Neural cell (in vitro differentiated cells): ENCODE data around the gene KRT3. TPM values are rescaled to one million over a fixed set of nuclear protein-coding genes. Genes with fewer than 3 reads are reported as not detected.

Experiments
- H2AFZ ChIP-seq: fragments of 200-600, 300-800 bp; sonication (generic), shearing (Covaris generic); 2 replicates; pipeline ENCODE4 v1.6.0; 2014; ENCODE audit warnings: low read depth, mild to moderate bottlenecking, antibody characterized with exemption, low read length, moderate library complexity
- H3F3A ChIP-seq: fragments of 200-600 bp; shearing (Covaris generic); 2 replicates; pipeline ENCODE4 v1.6.1; 2016; ENCODE audit warnings: mild to moderate bottlenecking, moderate library complexity, mixed read lengths, antibody characterized with exemption, low read length; ENCODE audit not compliant: insufficient read depth, poor library complexity, severe bottlenecking
- H3K27ac ChIP-seq: fragments of 200-600, 300-800 bp; sonication (generic), shearing (Covaris generic); 2 replicates; pipeline ENCODE4 v1.5.1; 2014; ENCODE audit warnings: mild to moderate bottlenecking, low read length, moderate library complexity
- H3K27me3 ChIP-seq: fragments of 300-800, 200-600 bp; sonication (generic), shearing (Covaris generic); 2 replicates; pipeline ENCODE4 v1.6.0; 2014; ENCODE audit warnings: mild to moderate bottlenecking, low read depth, low read length, moderate library complexity; ENCODE audit not compliant: insufficient read depth
- H3K36me3 ChIP-seq: fragments of 300-800, 200-600 bp; sonication (generic), shearing (Covaris generic); 2 replicates; pipeline ENCODE4 v1.5.1; 2014; ENCODE audit warnings: mild to moderate bottlenecking, antibody characterized with exemption, low read length, moderate library complexity; ENCODE audit not compliant: insufficient read depth
- H3K4me2 ChIP-seq: fragments of 300-800, 200-600 bp; sonication (generic), shearing (Covaris generic); 2 replicates; pipeline ENCODE4 v1.6.0; 2014; ENCODE audit warnings: mild to moderate bottlenecking, low read length
- H3K4me3 ChIP-seq: fragments of 300-800, 200-600 bp; sonication (generic), shearing (Covaris generic); 2 replicates; pipeline ENCODE4 v1.5.1; 2014; ENCODE audit warnings: mild to moderate bottlenecking, low read length, moderate library complexity
- H3K79me2 ChIP-seq: fragments of 200-600 bp; shearing (Covaris generic); replicated peaks from 2 replicates; pipeline ENCODE4 v1.6.0; 2014; ENCODE audit warnings: mild to moderate bottlenecking, low read length, moderate library complexity; ENCODE audit not compliant: insufficient read depth
- H3K9ac ChIP-seq: fragments of 300-800, 200-600 bp; sonication (generic), shearing (Covaris generic); 2 replicates; pipeline ENCODE4 v1.6.1; 2016; ENCODE audit warnings: mild to moderate bottlenecking, low read length, mixed read lengths
- H3K9me2 ChIP-seq: fragments of 200-600 bp; shearing (Covaris generic); 2 replicates; pipeline ENCODE4 v1.6.1; 2016; ENCODE audit warnings: mild to moderate bottlenecking, low read length, mixed read lengths; ENCODE audit not compliant: insufficient read depth
- H3K9me3 ChIP-seq: fragments of 200-600, 300-800 bp; sonication (generic), shearing (Covaris generic); 2 replicates; pipeline ENCODE4 v1.6.1; 2016; ENCODE audit warnings: mild to moderate bottlenecking, mixed run types, low read length, moderate library complexity, mixed read lengths
- H4K20me1 ChIP-seq: fragments of 200-600 bp; shearing (Covaris generic); 2 replicates; pipeline ENCODE4 v1.6.1; 2016; ENCODE audit warnings: mild to moderate bottlenecking, mixed run types; ENCODE audit not compliant: insufficient read depth
- CTCF ChIP-seq: fragments of 450-650 bp; IDR thresholded peaks from 2 replicates; pipeline ENCODE4 v1.5.1; 2014; ENCODE audit warnings: antibody characterized with exemption, mild to moderate bottlenecking, moderate library complexity; ENCODE audit not compliant: poor library complexity, severe bottlenecking
- EP300 ChIP-seq: fragments of 450-650 bp; conservative IDR thresholded peaks from 2 replicates; pipeline ENCODE4 v1.6.1; 2014; ENCODE audit warnings: antibody characterized with exemption, mild to moderate bottlenecking, moderate library complexity; ENCODE audit not compliant: poor library complexity, severe bottlenecking
- EZH2 ChIP-seq: fragments of 200-600, 300-800 bp; shearing (Covaris generic), sonication (generic); IDR thresholded peaks from 2 replicates; pipeline ENCODE4 v1.6.1; 2014; ENCODE audit warnings: antibody characterized with exemption, low read length, borderline replicate concordance, mild to moderate bottlenecking; ENCODE audit not compliant: insufficient read depth, poor library complexity, severe bottlenecking
- MXI1 ChIP-seq: fragments of 450-650 bp; conservative IDR thresholded peaks from 2 replicates; pipeline ENCODE4 v1.6.1; 2014; ENCODE audit warnings: antibody characterized with exemption, mild to moderate bottlenecking; ENCODE audit not compliant: poor library complexity, severe bottlenecking
- POLR2AphosphoS5 ChIP-seq: IDR thresholded peaks from 2 replicates; pipeline ENCODE4 v1.6.1; 2012
- RAD21 ChIP-seq: fragments of 450-650 bp; conservative IDR thresholded peaks from 2 replicates; pipeline ENCODE4 v1.6.1; 2014; ENCODE audit warnings: antibody characterized with exemption, mild to moderate bottlenecking, moderate library complexity
- SMC3 ChIP-seq: fragments of 450-650 bp; conservative IDR thresholded peaks from 2 replicates; pipeline ENCODE4 v1.6.1; 2014; ENCODE audit warnings: antibody characterized with exemption, mild to moderate bottlenecking, moderate library complexity; ENCODE audit not compliant: poor library complexity
- TAF1 ChIP-seq: IDR thresholded peaks from 2 replicates; pipeline ENCODE4 v1.6.1; 2012; ENCODE audit warnings: low read depth
- polyA plus RNA-seq: library from polyadenylated mRNA; depleted of rRNA; stranded (reverse); fragments of >200 nt; gene quantifications from 2 replicates; pipeline ENCODE4 v1.2.3, GENCODE V29; 2014
- TF ChIP-seq, protein P1 (sequence below): IDR thresholded peaks from 2 replicates; pipeline ENCODE4 v1.6.1; 2012; ENCODE audit warnings: borderline replicate concordance

Gene KRT3
- polyA plus RNA-seq, 1 donor from 2014 or later = not detected

GRCh38 chr12:52832451-52832850 lies 36.5 kb upstream of the KRT3 start:
- H3K4me3 ChIP-seq = no peak overlapping the region
- no peaks in the 10 kb centered on the region for H3K9me3 ChIP-seq
- H3K27me3 ChIP-seq = no peaks in the 10 kb centered on the region
- H3K79me2 ChIP-seq = no peaks in the 10 kb centered on the region
- H3F3A ChIP-seq = no peaks in the 10 kb centered on the region
- TF ChIP-seq, protein P1, sequence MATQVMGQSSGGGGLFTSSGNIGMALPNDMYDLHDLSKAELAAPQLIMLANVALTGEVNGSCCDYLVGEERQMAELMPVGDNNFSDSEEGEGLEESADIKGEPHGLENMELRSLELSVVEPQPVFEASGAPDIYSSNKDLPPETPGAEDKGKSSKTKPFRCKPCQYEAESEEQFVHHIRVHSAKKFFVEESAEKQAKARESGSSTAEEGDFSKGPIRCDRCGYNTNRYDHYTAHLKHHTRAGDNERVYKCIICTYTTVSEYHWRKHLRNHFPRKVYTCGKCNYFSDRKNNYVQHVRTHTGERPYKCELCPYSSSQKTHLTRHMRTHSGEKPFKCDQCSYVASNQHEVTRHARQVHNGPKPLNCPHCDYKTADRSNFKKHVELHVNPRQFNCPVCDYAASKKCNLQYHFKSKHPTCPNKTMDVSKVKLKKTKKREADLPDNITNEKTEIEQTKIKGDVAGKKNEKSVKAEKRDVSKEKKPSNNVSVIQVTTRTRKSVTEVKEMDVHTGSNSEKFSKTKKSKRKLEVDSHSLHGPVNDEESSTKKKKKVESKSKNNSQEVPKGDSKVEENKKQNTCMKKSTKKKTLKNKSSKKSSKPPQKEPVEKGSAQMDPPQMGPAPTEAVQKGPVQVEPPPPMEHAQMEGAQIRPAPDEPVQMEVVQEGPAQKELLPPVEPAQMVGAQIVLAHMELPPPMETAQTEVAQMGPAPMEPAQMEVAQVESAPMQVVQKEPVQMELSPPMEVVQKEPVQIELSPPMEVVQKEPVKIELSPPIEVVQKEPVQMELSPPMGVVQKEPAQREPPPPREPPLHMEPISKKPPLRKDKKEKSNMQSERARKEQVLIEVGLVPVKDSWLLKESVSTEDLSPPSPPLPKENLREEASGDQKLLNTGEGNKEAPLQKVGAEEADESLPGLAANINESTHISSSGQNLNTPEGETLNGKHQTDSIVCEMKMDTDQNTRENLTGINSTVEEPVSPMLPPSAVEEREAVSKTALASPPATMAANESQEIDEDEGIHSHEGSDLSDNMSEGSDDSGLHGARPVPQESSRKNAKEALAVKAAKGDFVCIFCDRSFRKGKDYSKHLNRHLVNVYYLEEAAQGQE = no peak
- TF ChIP-seq EZH2 (no peak), TAF1 (no peak)
- no peak overlapping the region for H3K9ac ChIP-seq
- no peaks in the 10 kb centered on the region for H3K36me3 ChIP-seq
- H3K9me2 ChIP-seq = no peaks in the 10 kb centered on the region
- no peak overlapping the region for H2AFZ ChIP-seq
- H3K27ac ChIP-seq = no peak overlapping the region
- H3K4me2 ChIP-seq = no peak overlapping the region
- no peaks in the 10 kb centered on the region for H4K20me1 ChIP-seq

GRCh38 chr12:52831251-52831650 lies 35.3 kb upstream of the KRT3 start:
- no peaks in the 10 kb centered on the region for H3K9me3 ChIP-seq
- H3K4me2 ChIP-seq = no peak overlapping the region
- H4K20me1 ChIP-seq = no peaks in the 10 kb centered on the region
- H3K9ac ChIP-seq = no peak overlapping the region
- no peak overlapping the region for H3K4me3 ChIP-seq
- no peaks in the 10 kb centered on the region for H3K79me2 ChIP-seq
- no peak overlapping the region for H2AFZ ChIP-seq
- no peak for TF ChIP-seq EZH2
- no peak for TF ChIP-seq TAF1
- TF ChIP-seq POLR2AphosphoS5 = no peak
- TF ChIP-seq EP300 = no peak
- TF ChIP-seq SMC3 = no peak
- TF ChIP-seq, protein P1 = no peak
- TF ChIP-seq CTCF = no peak
- TF ChIP-seq MXI1 = no peak
- no peak for TF ChIP-seq RAD21
- H3F3A ChIP-seq = no peaks in the 10 kb centered on the region
- H3K27ac ChIP-seq = no peak overlapping the region
- H3K9me2 ChIP-seq = no peaks in the 10 kb centered on the region
- H3K36me3 ChIP-seq = no peaks in the 10 kb centered on the region
- no peaks in the 10 kb centered on the region for H3K27me3 ChIP-seq
